H9 (cell line): ENCODE measurements around the gene KRT12. TPM values are rescaled to one million over a fixed set of nuclear protein-coding genes. Genes with fewer than 3 reads are reported as not detected.

Experiments used
- DNase-seq: peaks from one replicate; pipeline ENCODE4 v3.0.0-alpha.2; 2017
- H2AFZ ChIP-seq: one replicate; pipeline ENCODE4 v1.6.1; 2013; ENCODE audit warnings: mild to moderate bottlenecking, low read length, control low read depth, moderate library complexity
- H2AK5ac ChIP-seq: 2 replicates; pipeline ENCODE4 v1.6.1; 2013; ENCODE audit warnings: low read length, control low read depth, mixed read lengths; ENCODE audit not compliant: insufficient read length
- H2BK120ac ChIP-seq: one replicate; pipeline ENCODE4 v1.6.1; 2013; ENCODE audit warnings: low read depth, mild to moderate bottlenecking, low read length, control low read depth, inconsistent platforms; ENCODE audit not compliant: poor library complexity, severe bottlenecking
- H2BK12ac ChIP-seq: 2 replicates; pipeline ENCODE4 v1.6.1; 2013; ENCODE audit warnings: low read length, control low read depth, mixed read lengths, low read depth; ENCODE audit not compliant: insufficient read length
- H2BK15ac ChIP-seq: 2 replicates; pipeline ENCODE4 v1.6.1; 2013; ENCODE audit warnings: low read depth, low read length, control low read depth
- H2BK20ac ChIP-seq: one replicate; pipeline ENCODE4 v1.6.1; 2013; ENCODE audit warnings: low read depth, mild to moderate bottlenecking, low read length, control low read depth, inconsistent platforms; ENCODE audit not compliant: poor library complexity, severe bottlenecking
- H2BK5ac ChIP-seq: 2 replicates; pipeline ENCODE4 v1.6.1; 2013; ENCODE audit warnings: low read length, control low read depth, mixed read lengths; ENCODE audit not compliant: insufficient read length
- H3K14ac ChIP-seq: 2 replicates; pipeline ENCODE4 v1.6.1; 2013; ENCODE audit warnings: low read length, control low read depth; ENCODE audit not compliant: insufficient read depth
- H3K18ac ChIP-seq: 2 replicates; pipeline ENCODE4 v1.6.1; 2013; ENCODE audit warnings: low read depth, mild to moderate bottlenecking, mixed read lengths, low read length, control low read depth; ENCODE audit not compliant: insufficient read length
- H3K23ac ChIP-seq: 2 replicates; pipeline ENCODE4 v1.6.1; 2013; ENCODE audit warnings: low read length, control low read depth, mixed read lengths, low read depth; ENCODE audit not compliant: insufficient read length
- H3K23me2 ChIP-seq: 2 replicates; pipeline ENCODE4 v1.6.1; 2013; ENCODE audit warnings: low read depth, mild to moderate bottlenecking, mixed read lengths, low read length, control low read depth; ENCODE audit not compliant: insufficient read length, poor library complexity, severe bottlenecking
- H3K27ac ChIP-seq: 2 replicates; pipeline ENCODE4 v1.5.1; 2013; ENCODE audit warnings: low read length, control low read depth, mixed read lengths, low read depth; ENCODE audit not compliant: insufficient read length
- H3K27me3 ChIP-seq: 2 replicates; pipeline ENCODE4 v1.6.1; 2013; ENCODE audit warnings: low read length, control low read depth, inconsistent platforms; ENCODE audit not compliant: insufficient read depth
- H3K4ac ChIP-seq: 2 replicates; pipeline ENCODE4 v1.6.1; 2013; ENCODE audit warnings: low read depth, mild to moderate bottlenecking, control low read depth, inconsistent platforms, low read length, moderate library complexity
- H3K4me1 ChIP-seq: 2 replicates; pipeline ENCODE4 v1.6.1; 2013; ENCODE audit warnings: low read length, control low read depth, inconsistent platforms; ENCODE audit not compliant: insufficient read depth
- H3K4me2 ChIP-seq: 2 replicates; pipeline ENCODE4 v1.6.1; 2013; ENCODE audit warnings: low read length, control low read depth, mixed read lengths; ENCODE audit not compliant: insufficient read length, insufficient read depth
- H3K56ac ChIP-seq: 2 replicates; pipeline ENCODE4 v1.6.1; 2013; ENCODE audit warnings: low read depth, mild to moderate bottlenecking, mixed read lengths, low read length, control low read depth; ENCODE audit not compliant: insufficient read length
- H3K79me1 ChIP-seq: 2 replicates; pipeline ENCODE4 v1.6.1; 2013; ENCODE audit warnings: low read depth, mild to moderate bottlenecking, moderate library complexity, low read length, control low read depth, inconsistent platforms; ENCODE audit not compliant: insufficient read depth, poor library complexity, severe bottlenecking
- H3K79me2 ChIP-seq: 2 replicates; pipeline ENCODE4 v1.6.1; 2013; ENCODE audit warnings: low read length, control low read depth, inconsistent platforms; ENCODE audit not compliant: insufficient read depth
- H3K9ac ChIP-seq: 2 replicates; pipeline ENCODE4 v1.6.1; 2013; ENCODE audit warnings: low read length, control low read depth, mixed read lengths; ENCODE audit not compliant: insufficient read length; ENCODE audit errors: extremely low read depth
- H3K9me3 ChIP-seq: one replicate; pipeline ENCODE4 v1.6.1; 2013; ENCODE audit warnings: low read depth, low read length, inconsistent platforms; ENCODE audit not compliant: control insufficient read depth
- H3T11ph ChIP-seq: one replicate; pipeline ENCODE4 v1.6.1; 2013; ENCODE audit warnings: mild to moderate bottlenecking, low read length, control low read depth, inconsistent platforms
- H4K20me1 ChIP-seq: one replicate; pipeline ENCODE4 v1.6.1; 2013; ENCODE audit not compliant: control insufficient read depth, insufficient read length, insufficient read depth
- H4K5ac ChIP-seq: 2 replicates; pipeline ENCODE4 v1.6.1; 2013; ENCODE audit warnings: low read depth, mild to moderate bottlenecking, mixed read lengths, low read length, control low read depth; ENCODE audit not compliant: insufficient read length
- H4K8ac ChIP-seq: replicated peaks from 2 replicates; pipeline ENCODE4 v1.6.1; 2013; ENCODE audit warnings: low read length, control low read depth, mixed read lengths, low read depth; ENCODE audit not compliant: insufficient read length
- H4K91ac ChIP-seq: 2 replicates; pipeline ENCODE4 v1.6.1; 2013; ENCODE audit warnings: low read depth, mild to moderate bottlenecking, moderate library complexity, mixed read lengths, low read length, control low read depth; ENCODE audit not compliant: insufficient read length
- H3K27ac Mint-ChIP-seq, 3 experiments: 2 replicates in 2 of 3; 3 replicates in 1 of 3; pipeline ENCODE4 v1.8.0; 2020 to 2021; ENCODE audit warnings: mixed read lengths in 3 of 3, mild to moderate bottlenecking in 1 of 3, moderate library complexity in 1 of 3
- H3K27me3 Mint-ChIP-seq: 2 replicates; pipeline ENCODE4 v1.8.0; 2021; ENCODE audit warnings: low read depth, mild to moderate bottlenecking, moderate library complexity, mixed read lengths
- H3K36me3 Mint-ChIP-seq, 3 experiments: 2 replicates in 2 of 3; 3 replicates in 1 of 3; pipeline ENCODE4 v1.8.0; 2020 to 2021; ENCODE audit warnings: low read depth in 3 of 3, mixed read lengths in 3 of 3; ENCODE audit not compliant: insufficient read depth in 1 of 3
- H3K4me1 Mint-ChIP-seq, 2 experiments: 2 replicates each; pipeline ENCODE4 v1.8.0; 2020; ENCODE audit warnings: mixed read lengths in 2 of 2
- H3K4me3 Mint-ChIP-seq, 2 experiments: 2 replicates in 1 of 2; 3 replicates in 1 of 2; pipeline ENCODE4 v1.8.0; 2020 to 2021; ENCODE audit warnings: mild to moderate bottlenecking in 2 of 2, mixed read lengths in 2 of 2, moderate library complexity in 1 of 2
- H3K9me3 Mint-ChIP-seq, 2 experiments: 2 replicates in 1 of 2; 3 replicates in 1 of 2; pipeline ENCODE4 v1.8.0; 2020; ENCODE audit warnings: mild to moderate bottlenecking in 2 of 2, mixed read lengths in 2 of 2, moderate library complexity in 1 of 2
- WGBS: extraction: QIAGEN DNeasy Blood & Tissue Kit; methylation state at CpG from one replicate; pipeline ENCODE4 v1.1.7; 2013; ENCODE audit warnings: missing lambda C conversion rate, low lambda C conversion rate, mixed read lengths; ENCODE audit not compliant: insufficient read length; ENCODE audit errors: extremely low coverage; 5-methylcytosine and 5-hydroxymethylcytosine counted together
- total RNA-seq: library from RNA; stranded (reverse); gene quantifications from 2 replicates; pipeline ENCODE4 v1.2.1, GENCODE V29; 2021
- TF ChIP-seq, protein P1 (sequence below): fragments of 200-600 bp; sonication (generic); conservative IDR thresholded peaks from 3 replicates; pipeline ENCODE4 v1.8.0; 2021; ENCODE audit warnings: antibody characterized with exemption, mild to moderate bottlenecking

Gene KRT12
- total RNA-seq, 1 experiment from 2014 or later = not detected

DNA sequence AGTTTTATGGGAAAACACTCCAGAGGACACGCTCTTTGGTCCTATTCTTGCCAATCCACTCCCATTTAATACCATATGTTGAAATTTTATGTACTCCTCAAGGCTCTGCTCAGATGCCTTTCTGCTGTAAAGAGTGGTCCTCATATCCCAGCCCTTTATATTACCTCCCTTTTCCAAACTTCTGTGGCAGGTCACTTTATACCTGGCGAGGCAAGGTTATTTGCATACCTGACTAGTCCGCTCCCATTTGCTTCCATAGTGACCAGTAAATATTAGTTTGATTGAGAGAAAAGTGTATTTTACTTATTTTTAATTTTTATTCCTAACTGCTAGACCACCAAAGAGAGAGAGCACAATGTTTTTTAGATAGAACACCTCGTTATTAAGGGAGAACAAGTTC, 17.3 kb downstream of the KRT12 start:
- H3T11ph ChIP-seq = no peak overlapping the region
- no peaks in the 10 kb centered on the region for H3K79me1 ChIP-seq
- H3K4me1 Mint-ChIP-seq = peaks cover 16 to 18% of the 10 kb centered on the region in 2 experiments
- no peak overlapping the region for H3K56ac ChIP-seq
- no peak overlapping the region for H4K8ac ChIP-seq
- WGBS = no CpG with 5 or more reads among the region's 4 CpGs
- no peak overlapping the region for H2BK20ac ChIP-seq
- H2BK12ac ChIP-seq = no peak overlapping the region
- H3K18ac ChIP-seq = no peak overlapping the region
- no peak overlapping the region for H2BK15ac ChIP-seq
- no peaks in the 10 kb centered on the region for H4K20me1 ChIP-seq
- no peak overlapping the region for H3K27ac ChIP-seq
- H3K23ac ChIP-seq = no peak overlapping the region
- no peaks in the 10 kb centered on the region for H3K27me3 ChIP-seq
- H3K9ac ChIP-seq = no peak overlapping the region
- H3K4ac ChIP-seq = no peak overlapping the region
- H3K14ac ChIP-seq = no peak overlapping the region
- no peaks in the 10 kb centered on the region for H3K9me3 ChIP-seq
- no peaks in the 10 kb centered on the region for H3K36me3 Mint-ChIP-seq
- no peak overlapping the region for H4K5ac ChIP-seq
- peaks cover 34% of the 10 kb centered on the region for H3K27me3 Mint-ChIP-seq
- H2AFZ ChIP-seq = no peak overlapping the region
- no peak overlapping the region for H2BK5ac ChIP-seq
- no peak overlapping the region for H3K4me2 ChIP-seq
- no peak for DNase-seq
- H3K4me1 ChIP-seq = no peaks in the 10 kb centered on the region; the same call in 1 of the 2 replicates
- no peak overlapping the region for H3K4me3 Mint-ChIP-seq
- H4K91ac ChIP-seq = no peak overlapping the region
- no peak overlapping the region for H2BK120ac ChIP-seq
- H3K27ac Mint-ChIP-seq = no peak overlapping the region
- no peaks in the 10 kb centered on the region for H3K79me2 ChIP-seq
- no peak overlapping the region for H2AK5ac ChIP-seq
- TF ChIP-seq, protein P1, sequence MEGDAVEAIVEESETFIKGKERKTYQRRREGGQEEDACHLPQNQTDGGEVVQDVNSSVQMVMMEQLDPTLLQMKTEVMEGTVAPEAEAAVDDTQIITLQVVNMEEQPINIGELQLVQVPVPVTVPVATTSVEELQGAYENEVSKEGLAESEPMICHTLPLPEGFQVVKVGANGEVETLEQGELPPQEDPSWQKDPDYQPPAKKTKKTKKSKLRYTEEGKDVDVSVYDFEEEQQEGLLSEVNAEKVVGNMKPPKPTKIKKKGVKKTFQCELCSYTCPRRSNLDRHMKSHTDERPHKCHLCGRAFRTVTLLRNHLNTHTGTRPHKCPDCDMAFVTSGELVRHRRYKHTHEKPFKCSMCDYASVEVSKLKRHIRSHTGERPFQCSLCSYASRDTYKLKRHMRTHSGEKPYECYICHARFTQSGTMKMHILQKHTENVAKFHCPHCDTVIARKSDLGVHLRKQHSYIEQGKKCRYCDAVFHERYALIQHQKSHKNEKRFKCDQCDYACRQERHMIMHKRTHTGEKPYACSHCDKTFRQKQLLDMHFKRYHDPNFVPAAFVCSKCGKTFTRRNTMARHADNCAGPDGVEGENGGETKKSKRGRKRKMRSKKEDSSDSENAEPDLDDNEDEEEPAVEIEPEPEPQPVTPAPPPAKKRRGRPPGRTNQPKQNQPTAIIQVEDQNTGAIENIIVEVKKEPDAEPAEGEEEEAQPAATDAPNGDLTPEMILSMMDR = no peak
- H3K23me2 ChIP-seq = no peaks in the 10 kb centered on the region
- no peaks in the 10 kb centered on the region for H3K9me3 Mint-ChIP-seq
